NCI-H774 (cell line): ENCODE measurements around the gene MARCKSL1.
"Not testable (repeated sequence)": the region's sequence is repeated elsewhere in the genome, so short reads cannot be mapped to it uniquely, and the experiment has no call there.

Source experiments
- DNase-seq: peaks from one replicate; lab custom pipeline; 2025; lab: John Stamatoyannopoulos, UW

MARCKSL1 gene, protein sequence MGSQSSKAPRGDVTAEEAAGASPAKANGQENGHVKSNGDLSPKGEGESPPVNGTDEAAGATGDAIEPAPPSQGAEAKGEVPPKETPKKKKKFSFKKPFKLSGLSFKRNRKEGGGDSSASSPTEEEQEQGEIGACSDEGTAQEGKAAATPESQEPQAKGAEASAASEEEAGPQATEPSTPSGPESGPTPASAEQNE

GRCh38 chr1:32335790-32336590 lies at the start of gene MARCKSL1:
MARCKSL1 (minus strand) TSS chr1:32336233; CDS start chr1:32336033, 200 bp downstream.
- DNase-seq, result peak; percentile 90

DNA sequence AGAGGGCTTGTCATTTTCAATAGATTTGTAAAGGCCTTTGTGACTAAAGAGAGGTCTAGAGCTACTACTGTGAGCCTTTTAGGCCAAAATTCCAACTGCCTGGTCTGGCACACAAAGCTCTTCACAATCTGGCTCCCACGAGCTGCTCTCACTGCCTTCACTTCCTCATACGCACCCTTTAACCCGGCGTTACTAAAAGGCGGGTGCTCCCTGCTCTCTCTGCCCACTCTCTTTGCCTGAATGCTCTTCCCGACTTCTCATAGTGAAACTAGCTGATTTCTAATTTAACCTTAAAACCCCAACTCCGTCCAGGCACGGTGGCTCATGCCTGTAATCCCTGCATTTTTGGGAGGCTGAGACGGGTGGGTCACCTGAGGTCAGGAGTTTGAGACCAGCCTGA lies 44.0 kb upstream of the MARCKSL1 start:
- DNase-seq, result no peak

DNA sequence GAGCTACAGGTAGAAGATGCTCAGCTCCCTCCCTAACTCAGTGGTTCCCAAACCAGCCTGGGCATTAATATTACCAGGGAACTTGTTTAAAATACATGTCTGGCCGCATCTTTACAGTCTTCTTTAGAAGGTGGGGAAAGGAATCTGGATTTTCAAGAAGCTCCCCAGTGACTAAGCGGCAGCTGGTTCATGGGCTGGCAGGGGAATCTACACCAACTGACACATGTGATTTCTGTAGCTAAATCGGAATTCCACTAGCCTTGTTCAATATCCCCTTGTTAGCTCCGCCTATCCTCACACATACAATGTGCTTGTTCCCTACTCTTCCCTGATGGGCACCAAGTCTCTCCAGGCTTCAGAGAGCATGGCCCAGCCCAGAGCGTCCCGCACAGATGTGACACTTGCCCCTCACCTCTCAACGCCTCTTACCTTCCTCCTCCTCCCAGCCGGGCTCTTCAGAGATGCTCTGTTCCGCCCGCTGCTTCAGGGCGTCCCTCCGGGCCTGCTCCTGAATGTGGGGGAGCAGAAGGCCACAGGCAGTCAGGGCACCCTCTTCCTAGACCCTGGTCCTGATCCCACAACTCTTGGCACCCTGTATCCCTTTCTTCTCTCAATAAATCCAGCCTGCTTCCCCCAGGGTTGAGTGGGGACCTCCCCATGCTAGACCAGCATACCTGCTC lies 41.6 kb upstream of the MARCKSL1 start:
- DNase-seq, result no peak

- DNase-seq, result no peak
Measured at GRCh38 chr1:32376199-32376598, 40.2 kb upstream of the MARCKSL1 start.

GRCh38 chr1:32373996-32374592 lies 38.1 kb upstream of the MARCKSL1 start:
- no peak for DNase-seq

- no peak for DNase-seq
Measured at GRCh38 chr1:32372149-32372756, 36.2 kb upstream of the MARCKSL1 start.

DNA sequence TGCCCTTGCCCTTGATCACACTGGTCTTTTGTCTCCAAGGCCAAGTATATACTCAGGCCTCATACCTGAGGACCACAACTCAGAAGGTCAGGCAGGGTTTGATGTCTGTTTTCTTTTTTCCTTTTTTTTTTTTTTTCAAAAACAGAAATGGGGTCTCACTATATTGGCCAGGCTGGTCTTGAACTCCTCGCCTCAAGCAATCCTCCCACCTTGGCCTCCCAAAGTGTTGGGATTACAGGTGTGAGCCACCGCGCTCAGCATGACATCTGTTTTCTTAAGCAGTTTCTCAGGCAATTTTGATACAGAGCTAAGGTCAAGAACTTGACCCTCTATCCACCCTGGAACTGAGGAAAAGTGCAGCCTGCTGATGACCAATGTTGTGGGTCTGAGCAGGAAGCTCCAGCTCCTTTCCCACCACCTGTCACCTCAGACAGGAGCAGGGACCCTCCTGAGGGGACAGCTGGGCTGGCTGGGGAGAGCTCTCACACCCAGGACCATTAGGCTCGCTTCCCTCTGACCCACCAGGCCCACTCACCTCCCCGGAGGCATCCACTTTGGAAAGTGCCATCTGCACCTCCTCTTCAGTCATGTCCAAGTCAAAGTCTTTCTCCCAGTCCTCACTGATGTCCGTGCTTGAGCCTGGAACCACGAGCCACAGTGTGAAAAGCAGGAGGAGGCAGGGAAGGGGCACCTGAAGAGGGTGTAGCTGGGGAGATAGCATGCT lies 32.0 kb upstream of the MARCKSL1 start:
- DNase-seq, result no peak

- DNase-seq, result no peak
Measured at GRCh38 chr1:32365445-32365844, 29.4 kb upstream of the MARCKSL1 start.

DNA sequence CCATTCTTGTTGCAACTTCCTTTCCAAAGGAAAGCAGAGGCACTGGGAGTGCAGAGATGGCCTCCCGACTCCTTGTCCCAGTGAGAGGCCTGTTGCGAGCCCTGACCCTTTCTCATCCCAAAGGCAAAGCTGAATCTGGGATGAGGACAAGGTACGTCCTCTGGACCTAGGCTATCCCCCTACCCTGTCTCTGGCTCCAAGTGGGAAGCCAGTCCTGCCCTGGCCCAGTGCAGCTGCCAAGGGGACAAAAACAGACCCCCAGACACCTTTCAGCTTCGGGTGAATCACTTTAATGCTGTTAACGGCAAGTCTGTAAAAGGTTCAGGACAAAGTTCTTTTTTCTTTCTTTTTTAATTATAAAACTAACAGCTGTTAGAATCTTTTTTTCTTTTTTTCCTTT lies 28.8 kb upstream of the MARCKSL1 start:
- no peak for DNase-seq

GRCh38 chr1:32363713-32364112 lies 27.7 kb upstream of the MARCKSL1 start:
- DNase-seq, result no peak

DNA sequence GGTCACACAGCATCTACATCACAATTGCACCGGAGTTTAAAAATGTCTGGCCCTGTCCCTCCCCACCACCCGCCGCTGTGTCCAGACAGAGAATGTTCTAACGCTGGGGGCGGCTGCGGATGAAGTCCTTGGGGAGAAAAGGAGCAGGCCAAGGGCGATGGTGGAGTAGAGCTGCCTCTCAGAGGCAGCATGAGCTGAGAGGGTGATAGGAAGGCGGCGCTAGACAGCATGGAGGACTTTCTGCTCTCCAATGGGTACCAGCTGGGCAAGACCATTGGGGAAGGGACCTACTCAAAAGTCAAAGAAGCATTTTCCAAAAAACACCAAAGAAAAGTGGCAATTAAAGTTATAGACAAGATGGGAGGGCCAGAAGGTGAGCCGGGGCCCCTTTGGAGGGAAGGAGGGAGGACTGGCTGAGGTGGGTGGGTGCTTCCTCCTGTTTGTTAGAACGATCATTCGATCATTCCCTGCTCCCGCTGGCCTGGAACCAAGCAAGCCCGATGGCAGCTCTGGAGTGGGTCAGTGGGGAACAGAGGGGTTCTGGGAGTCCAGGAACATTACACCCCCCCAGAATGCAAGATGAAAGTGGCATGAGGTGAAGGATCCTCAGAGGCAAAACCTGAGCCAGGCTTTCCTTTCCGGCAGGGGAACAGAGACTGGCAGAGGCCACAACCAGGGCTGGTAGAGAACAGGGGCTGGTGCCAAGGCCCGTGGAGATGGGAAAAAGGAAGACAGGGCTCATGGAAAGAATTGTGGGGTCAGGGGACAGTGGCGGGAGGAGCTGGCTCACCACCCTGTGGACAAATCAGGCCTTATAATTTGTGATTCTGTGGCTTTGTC lies 26.7 kb upstream of the MARCKSL1 start, which contains the start of the genes FAM229A and TSSK3:
Gene FAM229A (minus strand): TSS at position 12 of the 840 bp plus-strand sequence. CDS start 394 bp downstream, outside the sequence.
Gene TSSK3 (plus strand): TSS at position 66 of the 840 bp plus-strand sequence. CDS start 163 bp downstream, at position 229.
- DNase-seq, result no peak

- DNase-seq, result no peak
Measured at GRCh38 chr1:32361674-32362473, 25.8 kb upstream of the MARCKSL1 start.

GRCh38 chr1:32361308-32361673 lies 25.3 kb upstream of the MARCKSL1 start:
- no peak for DNase-seq

GRCh38 chr1:32358435-32358834 lies 22.4 kb upstream of the MARCKSL1 start:
- DNase-seq, result no peak

DNA sequence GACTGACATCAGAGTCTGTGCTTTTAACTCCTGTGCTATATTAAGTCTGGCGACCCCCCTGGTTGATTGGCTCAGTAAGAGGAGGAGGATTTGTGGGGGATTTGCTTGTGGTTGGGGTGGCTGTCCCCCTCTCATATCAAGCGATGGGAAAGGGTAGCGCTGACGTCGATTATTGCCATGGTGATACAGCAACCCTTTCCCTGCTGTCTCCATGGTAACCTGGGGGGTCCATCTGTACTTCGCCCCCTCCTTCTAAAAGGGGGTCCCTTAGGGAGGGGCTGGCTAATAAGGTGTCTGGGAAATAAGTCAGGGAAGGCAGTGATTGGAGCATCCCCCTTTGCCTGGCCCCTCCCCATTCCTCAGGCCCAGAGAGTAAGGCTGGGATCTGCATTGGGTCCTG lies 21.6 kb upstream of the MARCKSL1 start:
- DNase-seq, result no peak

GRCh38 chr1:32356478-32356877 lies 20.4 kb upstream of the MARCKSL1 start:
- DNase-seq, result no peak

DNA sequence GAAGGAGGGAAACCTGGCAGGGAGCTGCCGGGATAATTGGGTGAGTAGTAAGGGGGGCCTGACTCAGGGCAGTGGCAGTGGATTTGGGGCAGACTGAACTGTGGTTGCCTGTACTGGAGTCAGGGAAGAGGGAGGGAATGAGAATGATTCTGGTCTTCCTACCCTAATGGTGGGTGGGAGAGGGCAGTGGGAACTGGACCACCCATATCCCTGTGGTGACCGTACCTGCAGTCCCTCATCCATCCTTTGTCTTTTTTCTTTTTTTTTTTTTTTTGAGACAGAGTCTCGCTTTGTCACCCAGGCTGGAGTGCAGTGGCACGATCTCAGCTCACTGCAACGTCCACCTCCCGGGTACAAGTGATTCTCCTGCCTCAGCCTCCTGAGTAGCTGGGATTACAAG lies 19.7 kb upstream of the MARCKSL1 start:
- not testable (repeated sequence) for DNase-seq

DNA sequence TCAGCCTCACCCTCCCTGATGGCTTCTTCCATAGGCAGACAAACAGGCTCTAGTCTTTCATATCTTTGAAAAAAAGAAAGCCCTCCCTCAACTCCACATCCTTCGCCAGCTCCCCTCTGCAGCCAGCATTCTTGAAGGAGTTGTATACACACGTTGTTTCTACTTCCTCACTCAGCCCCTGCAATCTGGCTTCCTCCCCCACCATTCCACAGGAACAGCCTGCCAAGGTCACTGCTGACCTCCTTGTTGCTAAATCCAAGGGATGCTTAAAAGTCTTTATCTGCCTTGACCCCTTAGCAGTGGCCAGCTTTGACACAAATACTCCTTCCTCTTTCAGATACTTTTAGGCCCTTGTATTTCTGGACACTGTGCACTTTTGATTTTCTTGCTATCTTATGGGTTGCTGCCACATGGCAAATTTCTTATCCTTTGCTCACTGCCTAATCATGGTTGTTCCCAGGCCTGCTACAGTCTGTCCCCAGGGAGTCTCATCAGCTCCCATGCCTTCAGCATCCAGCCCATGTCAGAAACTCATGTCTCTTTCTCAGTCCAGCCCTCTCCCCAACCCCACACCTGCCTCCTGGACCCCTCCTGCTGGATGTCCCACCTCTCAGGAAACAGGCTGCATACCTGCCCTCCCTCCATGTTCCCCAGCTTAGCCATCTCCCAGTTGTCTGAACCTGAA lies 18.0 kb upstream of the MARCKSL1 start:
- DNase-seq, result no peak

- no peak for DNase-seq
Measured at GRCh38 chr1:32353431-32353830, 17.4 kb upstream of the MARCKSL1 start.
